ENCODE results near the gene PRUNE2. TPM values are rescaled to one million over a fixed set of nuclear protein-coding genes. Genes with fewer than 3 reads are reported as not detected.

The PRUNE2 gene
- total RNA-seq, 1 experiment from 2014 or later, result 3.5 TPM

GRCh38 chr9:76642701-76643209 lies 263.2 kb downstream of the PRUNE2 start:
- Histone ChIP-seq H3K9me3 (no peaks in the 10 kb centered on the region), H3K4me3 (ENCODE audit: low read depth, low read length) (no peak overlapping the region), H3K36me3 (ENCODE audit: control insufficient read depth, insufficient read depth, low read length) (no peaks in the 10 kb centered on the region), H3K27me3 (replicated peaks; ENCODE audit: control insufficient read depth, insufficient read depth, low read length) (no peaks in the 10 kb centered on the region), H3K4me1 (no peaks in the 10 kb centered on the region)
- ChIA-PET POLR2A (no interaction called here), CTCF (no interaction called here)
- no peak for TF ChIP-seq CTCF (IDR thresholded peaks at IDR 0.05; ENCODE audit: insufficient read depth in 1 of 2, low read depth in 1 of 2, low read length in 1 of 2, severe bottlenecking in 1 of 2, unreplicated experiment in 1 of 2)
- no peaks in the 10 kb centered on the region for H3K27me3 Mint-ChIP-seq (ENCODE audit: insufficient read depth, unreplicated experiment)
- no TSS peak for BruUV-seq (replicated peaks)
- intact Hi-C loops (cut with micrococcal nuclease; ENCODE audit: unreplicated experiment), result no loop called here
- H3K27ac Mint-ChIP-seq (ENCODE audit: unreplicated experiment), result no peak overlapping the region
- DNase-seq, result no peak
- H3K4me1 Mint-ChIP-seq (ENCODE audit: low read depth, unreplicated experiment), result no peaks in the 10 kb centered on the region
- H3K4me3 Mint-ChIP-seq (ENCODE audit: unreplicated experiment), result no peak overlapping the region
- no peaks in the 10 kb centered on the region for H3K36me3 Mint-ChIP-seq (ENCODE audit: insufficient read depth, unreplicated experiment)
- no peaks in the 10 kb centered on the region for H3K9me3 Mint-ChIP-seq (ENCODE audit: unreplicated experiment)

- ChIA-PET CTCF (no interaction called here), POLR2A (no interaction called here)
- TF ChIP-seq CTCF (IDR thresholded peaks at IDR 0.05; ENCODE audit: insufficient read depth in 1 of 2, low read depth in 1 of 2, low read length in 1 of 2, severe bottlenecking in 1 of 2, unreplicated experiment in 1 of 2), result no peak
- intact Hi-C loops (cut with micrococcal nuclease; ENCODE audit: unreplicated experiment), result no loop called here
- H3K4me1 Mint-ChIP-seq (ENCODE audit: low read depth, unreplicated experiment), result no peaks in the 10 kb centered on the region
- H3K36me3 Mint-ChIP-seq (ENCODE audit: insufficient read depth, unreplicated experiment), result no peaks in the 10 kb centered on the region
- Histone ChIP-seq H3K9me3 (no peaks in the 10 kb centered on the region), H3K36me3 (ENCODE audit: control insufficient read depth, insufficient read depth, low read length) (no peaks in the 10 kb centered on the region), H3K4me3 (ENCODE audit: low read depth, low read length) (no peak overlapping the region), H3K4me1 (no peaks in the 10 kb centered on the region), H3K27me3 (replicated peaks; ENCODE audit: control insufficient read depth, insufficient read depth, low read length) (no peaks in the 10 kb centered on the region)
- no TSS peak for BruUV-seq (replicated peaks)
- no peaks in the 10 kb centered on the region for H3K27me3 Mint-ChIP-seq (ENCODE audit: insufficient read depth, unreplicated experiment)
- H3K9me3 Mint-ChIP-seq (ENCODE audit: unreplicated experiment), result no peaks in the 10 kb centered on the region
- H3K4me3 Mint-ChIP-seq (ENCODE audit: unreplicated experiment), result no peak overlapping the region
- no peak for DNase-seq
- H3K27ac Mint-ChIP-seq (ENCODE audit: unreplicated experiment), result no peak overlapping the region
Measured at GRCh38 chr9:76642074-76642473, 263.8 kb downstream of the PRUNE2 start.

- no TSS peak for BruUV-seq (replicated peaks)
- Mint-ChIP-seq H3K36me3 (ENCODE audit: insufficient read depth, unreplicated experiment) (no peaks in the 10 kb centered on the region), H3K9me3 (ENCODE audit: unreplicated experiment) (no peaks in the 10 kb centered on the region), H3K27me3 (ENCODE audit: insufficient read depth, unreplicated experiment) (no peaks in the 10 kb centered on the region), H3K27ac (ENCODE audit: unreplicated experiment) (no peak overlapping the region), H3K4me1 (ENCODE audit: low read depth, unreplicated experiment) (no peaks in the 10 kb centered on the region), H3K4me3 (ENCODE audit: unreplicated experiment) (no peak overlapping the region)
- intact Hi-C loops (cut with micrococcal nuclease; ENCODE audit: unreplicated experiment), result no loop called here
- CTCF ChIA-PET, result no interaction called here
- H3K9me3 ChIP-seq, result no peaks in the 10 kb centered on the region
- no peaks in the 10 kb centered on the region for H3K4me1 ChIP-seq
- H3K36me3 ChIP-seq (ENCODE audit: control insufficient read depth, insufficient read depth, low read length), result no peaks in the 10 kb centered on the region
- H3K4me3 ChIP-seq (ENCODE audit: low read depth, low read length), result no peak overlapping the region
- DNase-seq, result no peak
- POLR2A ChIA-PET, result no interaction called here
- H3K27me3 ChIP-seq (replicated peaks; ENCODE audit: control insufficient read depth, insufficient read depth, low read length), result no peaks in the 10 kb centered on the region
- TF ChIP-seq CTCF (IDR thresholded peaks at IDR 0.05; ENCODE audit: insufficient read depth in 1 of 2, low read depth in 1 of 2, low read length in 1 of 2, severe bottlenecking in 1 of 2, unreplicated experiment in 1 of 2), result no peak
Measured at GRCh38 chr9:76638001-76638400, 267.9 kb downstream of the PRUNE2 start.

Data from Caco-2 (cell line).